HEK293 (cell line): ENCODE data around the gene TPM1.
A peak's percentile ranks its signal among the peaks of the same experiment; 100 is the strongest.

Experiments
- CTCF ChIP-seq: fragments of 450-650 bp; formaldehyde crosslinking; IDR thresholded peaks from 2 replicates; pipeline ENCODE4 v1.5.1; 2016; ENCODE audit warnings: missing biosample characterization, missing genetic modification characterization
- GLIS2 ChIP-seq: fragments of 450-650 bp; formaldehyde crosslinking; IDR thresholded peaks from 2 replicates; pipeline ENCODE4 v1.5.1; 2016; ENCODE audit warnings: missing biosample characterization, missing genetic modification characterization
- KLF16 ChIP-seq: fragments of 450-650 bp; formaldehyde crosslinking; IDR thresholded peaks from 2 replicates; pipeline ENCODE4 v1.5.1; 2017; ENCODE audit warnings: missing biosample characterization, missing genetic modification characterization
- KLF8 ChIP-seq: fragments of 450-650 bp; formaldehyde crosslinking; IDR thresholded peaks from 2 replicates; pipeline ENCODE4 v1.5.1; 2016; ENCODE audit warnings: missing biosample characterization, missing genetic modification characterization
- PBX3 ChIP-seq: sonication (generic); formaldehyde crosslinking; IDR thresholded peaks from 2 replicates; pipeline ENCODE4 v1.8.1; 2022; ENCODE audit warnings: mild to moderate bottlenecking, moderate library complexity, missing genetic modification reagents
- REST ChIP-seq: fragments of 450-650 bp; formaldehyde crosslinking; IDR thresholded peaks from 2 replicates; pipeline ENCODE4 v1.5.1; 2016; ENCODE audit warnings: missing biosample characterization, missing genetic modification characterization
- YY2 ChIP-seq: fragments of 450-650 bp; formaldehyde crosslinking; IDR thresholded peaks from 2 replicates; pipeline ENCODE4 v1.5.1; 2016; ENCODE audit warnings: missing biosample characterization, missing genetic modification characterization
- ZBTB20 ChIP-seq: fragments of 450-650 bp; formaldehyde crosslinking; IDR thresholded peaks from 2 replicates; pipeline ENCODE4 v1.5.1; 2016; ENCODE audit warnings: missing biosample characterization, missing genetic modification characterization
- ZBTB21 ChIP-seq: fragments of 450-650 bp; formaldehyde crosslinking; IDR thresholded peaks from 2 replicates; pipeline ENCODE4 v1.5.1; 2017; ENCODE audit warnings: missing biosample characterization, missing genetic modification characterization
- ZBTB6 ChIP-seq: fragments of 450-650 bp; formaldehyde crosslinking; IDR thresholded peaks from 2 replicates; pipeline ENCODE4 v1.5.1; 2017; ENCODE audit warnings: missing biosample characterization, missing genetic modification characterization
- ZBTB7A ChIP-seq: fragments of 450-650 bp; formaldehyde crosslinking; IDR thresholded peaks from 2 replicates; pipeline ENCODE4 v1.5.1; 2016; ENCODE audit warnings: low read depth, missing biosample characterization, missing genetic modification characterization
- ZBTB8A ChIP-seq: fragments of 450-650 bp; formaldehyde crosslinking; IDR thresholded peaks from 2 replicates; pipeline ENCODE4 v1.5.1; 2016; ENCODE audit warnings: missing biosample characterization, missing genetic modification characterization
- ZFP69B ChIP-seq: fragments of 450-650 bp; formaldehyde crosslinking; IDR thresholded peaks from 2 replicates; pipeline ENCODE4 v1.5.1; 2016; ENCODE audit warnings: missing biosample characterization, missing genetic modification characterization
- ZNF121 ChIP-seq: fragments of 450-650 bp; formaldehyde crosslinking; IDR thresholded peaks from 2 replicates; pipeline ENCODE4 v1.5.1; 2016; ENCODE audit warnings: missing biosample characterization, missing genetic modification characterization
- ZNF140 ChIP-seq: fragments of 450-650 bp; formaldehyde crosslinking; IDR thresholded peaks from 2 replicates; pipeline ENCODE4 v1.5.1; 2016; ENCODE audit warnings: missing biosample characterization, missing genetic modification characterization
- ZNF157 ChIP-seq: fragments of 450-650 bp; formaldehyde crosslinking; IDR thresholded peaks from 2 replicates; pipeline ENCODE4 v1.5.1; 2016; ENCODE audit warnings: missing biosample characterization, missing genetic modification characterization
- ZNF202 ChIP-seq: fragments of 450-650 bp; formaldehyde crosslinking; IDR thresholded peaks from 2 replicates; pipeline ENCODE4 v1.5.1; 2016; ENCODE audit warnings: missing biosample characterization, missing genetic modification characterization, borderline replicate concordance
- ZNF239 ChIP-seq: fragments of 450-650 bp; formaldehyde crosslinking; IDR thresholded peaks from 2 replicates; pipeline ENCODE4 v1.5.1; 2016; ENCODE audit warnings: missing biosample characterization, missing genetic modification characterization
- ZNF248 ChIP-seq: fragments of 450-650 bp; formaldehyde crosslinking; IDR thresholded peaks from 2 replicates; pipeline ENCODE4 v1.5.1; 2017; ENCODE audit warnings: missing biosample characterization, missing genetic modification characterization
- ZNF302 ChIP-seq: fragments of 450-650 bp; formaldehyde crosslinking; IDR thresholded peaks from 2 replicates; pipeline ENCODE4 v1.5.1; 2016; ENCODE audit warnings: missing biosample characterization, missing genetic modification characterization, low read depth
- ZNF335 ChIP-seq: fragments of 450-650 bp; formaldehyde crosslinking; conservative IDR thresholded peaks from 2 replicates; pipeline ENCODE4 v1.5.1; 2016; ENCODE audit warnings: missing biosample characterization, missing genetic modification characterization
- ZNF423 ChIP-seq: fragments of 450-650 bp; formaldehyde crosslinking; IDR thresholded peaks from 2 replicates; pipeline ENCODE4 v1.5.1; 2016; ENCODE audit warnings: missing biosample characterization, missing genetic modification characterization
- ZNF433 ChIP-seq: fragments of 450-650 bp; formaldehyde crosslinking; IDR thresholded peaks from 2 replicates; pipeline ENCODE4 v1.5.1; 2016; ENCODE audit warnings: missing biosample characterization, missing genetic modification characterization, low read depth
- ZNF510 ChIP-seq: fragments of 450-650 bp; formaldehyde crosslinking; IDR thresholded peaks from 2 replicates; pipeline ENCODE4 v1.5.1; 2018; ENCODE audit warnings: mild to moderate bottlenecking, missing genetic modification characterization, missing biosample characterization; ENCODE audit not compliant: insufficient replicate concordance
- ZNF561 ChIP-seq: fragments of 450-650 bp; IDR thresholded peaks from 2 replicates; pipeline ENCODE4 v1.5.1; 2018; ENCODE audit warnings: missing biosample characterization, missing genetic modification characterization, borderline replicate concordance
- ZNF596 ChIP-seq: fragments of 450-650 bp; IDR thresholded peaks from 2 replicates; pipeline ENCODE4 v1.5.0; 2018; ENCODE audit warnings: missing biosample characterization, mild to moderate bottlenecking, missing genetic modification characterization, moderate library complexity
- ZNF658 ChIP-seq: fragments of 450-650 bp; formaldehyde crosslinking; IDR thresholded peaks from 2 replicates; pipeline ENCODE4; 2016; ENCODE audit warnings: missing biosample characterization, missing genetic modification characterization
- ZNF660 ChIP-seq: fragments of 450-650 bp; IDR thresholded peaks from 2 replicates; pipeline ENCODE4 v1.5.1; 2018; ENCODE audit warnings: missing biosample characterization, mild to moderate bottlenecking, missing genetic modification characterization
- ZNF692 ChIP-seq: fragments of 450-650 bp; formaldehyde crosslinking; IDR thresholded peaks from 2 replicates; pipeline ENCODE4 v1.5.1; 2016; ENCODE audit warnings: missing biosample characterization, missing genetic modification characterization
- ZNF701 ChIP-seq: fragments of 450-650 bp; formaldehyde crosslinking; IDR thresholded peaks from 2 replicates; pipeline ENCODE4 v1.5.1; 2016; ENCODE audit warnings: missing biosample characterization, missing genetic modification characterization
- ZNF830 ChIP-seq: fragments of 450-650 bp; IDR thresholded peaks from 2 replicates; pipeline ENCODE4 v1.5.0; 2018; ENCODE audit warnings: missing biosample characterization, missing genetic modification characterization, low read depth, mild to moderate bottlenecking, moderate library complexity
- ZNF837 ChIP-seq: fragments of 450-650 bp; formaldehyde crosslinking; IDR thresholded peaks from 2 replicates; pipeline ENCODE4 v1.5.1; 2016; ENCODE audit warnings: missing biosample characterization, missing genetic modification characterization
- ZSCAN30 ChIP-seq: fragments of 450-650 bp; IDR thresholded peaks from 2 replicates; pipeline ENCODE4 v1.5.1; 2018; ENCODE audit warnings: missing biosample characterization, mild to moderate bottlenecking, missing genetic modification characterization, moderate library complexity

Gene TPM1

GRCh38 chr15:63048115-63048775 lies 5.7 kb downstream of the TPM1 start (continued):
- peak; percentile 69; the same call in 1 of the 2 replicates for TF ChIP-seq PBX3 (CRISPR knock-in tag)
- no peak for TF ChIP-seq ZNF658
- TF ChIP-seq ZBTB21 (tag by site-specific recombination), result no peak
- TF ChIP-seq ZBTB6 (tag by site-specific recombination), result peak; percentile 82
- no peak for TF ChIP-seq REST (tag by site-specific recombination)
- TF ChIP-seq ZNF433 (tag by site-specific recombination), result no peak
- TF ChIP-seq ZNF140 (tag by site-specific recombination), result no peak
- TF ChIP-seq ZFP69B (tag by site-specific recombination), result 0 out of 2 replicates have a peak, but pooled peaks have one; percentile 35
- TF ChIP-seq ZNF701, result no peak
- TF ChIP-seq YY2, result 0 out of 2 replicates have a peak, but pooled peaks have one; percentile 34
- TF ChIP-seq ZNF157 (tag by site-specific recombination), result no peak
- no peak for TF ChIP-seq ZBTB20 (tag by site-specific recombination)
- peak; percentile 100 for TF ChIP-seq ZNF423 (tag by site-specific recombination)
- TF ChIP-seq ZNF302 (tag by site-specific recombination), result no peak
- no peak for TF ChIP-seq ZNF121 (tag by site-specific recombination)
- no peak for TF ChIP-seq ZNF660 (tag by site-specific recombination)
- TF ChIP-seq ZNF692, result 0 out of 2 replicates have a peak, but pooled peaks have one; percentile 44
- peak; percentile 91 for TF ChIP-seq GLIS2 (tag by site-specific recombination)
- 0 out of 2 replicates have a peak, but pooled peaks have one; percentile 27 for TF ChIP-seq ZNF596
- peak; percentile 80; the same call in 1 of the 2 replicates for TF ChIP-seq ZSCAN30
- no peak for TF ChIP-seq ZNF830 (tag by site-specific recombination)
- peak; percentile 89 for TF ChIP-seq ZBTB8A
- TF ChIP-seq ZNF248 (tag by site-specific recombination), result no peak
- TF ChIP-seq ZNF837, result no peak
- no peak for TF ChIP-seq ZNF510 (tag by site-specific recombination)
- TF ChIP-seq ZNF335, result peak; percentile 23; the same call in 1 of the 2 replicates
- TF ChIP-seq KLF8 (tag by site-specific recombination), result no peak
- peak; percentile 93 for TF ChIP-seq CTCF (tag by site-specific recombination)
- peak; percentile 69; the same call in 1 of the 2 replicates for TF ChIP-seq ZNF561 (tag by site-specific recombination)
- TF ChIP-seq ZNF239 (tag by site-specific recombination), result no peak
- no peak for TF ChIP-seq ZBTB7A (tag by site-specific recombination)
- 0 out of 2 replicates have a peak, but pooled peaks have one; percentile 28 for TF ChIP-seq KLF16 (tag by site-specific recombination)
- no peak for TF ChIP-seq ZNF202 (tag by site-specific recombination)
